ENCODE measurements around the gene VSTM2B.

DNA sequence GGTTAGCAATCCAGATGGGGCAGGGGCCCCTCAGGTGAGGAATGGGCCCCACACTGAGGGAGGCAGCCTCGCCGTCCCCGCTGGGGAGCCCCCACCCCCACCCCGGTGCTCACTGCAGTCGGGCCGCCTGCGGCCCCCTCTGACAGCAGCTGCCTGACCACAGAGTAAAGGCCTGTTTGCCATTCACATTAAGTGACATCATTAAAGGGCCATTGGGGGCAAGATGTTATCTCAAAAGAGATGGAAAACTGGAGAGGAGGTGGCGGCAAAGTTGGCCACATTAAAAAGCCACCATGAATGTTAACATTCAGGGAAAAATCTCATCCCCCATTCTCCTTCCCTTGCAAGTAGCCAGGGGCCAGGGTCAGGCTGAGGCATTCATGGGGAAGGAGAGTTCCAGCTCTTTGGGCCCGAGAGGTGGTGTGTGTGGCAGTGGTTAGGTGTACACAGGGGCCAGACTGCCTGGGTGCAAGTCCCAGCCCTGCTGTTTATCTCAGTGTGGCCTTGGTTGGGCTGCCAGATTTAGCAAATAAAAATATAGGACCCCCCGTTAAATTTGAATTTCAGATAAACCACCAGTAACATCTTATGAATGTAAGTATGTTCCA, 20.9 kb downstream of the VSTM2B start:
- TF ChIP-seq, protein P1, sequence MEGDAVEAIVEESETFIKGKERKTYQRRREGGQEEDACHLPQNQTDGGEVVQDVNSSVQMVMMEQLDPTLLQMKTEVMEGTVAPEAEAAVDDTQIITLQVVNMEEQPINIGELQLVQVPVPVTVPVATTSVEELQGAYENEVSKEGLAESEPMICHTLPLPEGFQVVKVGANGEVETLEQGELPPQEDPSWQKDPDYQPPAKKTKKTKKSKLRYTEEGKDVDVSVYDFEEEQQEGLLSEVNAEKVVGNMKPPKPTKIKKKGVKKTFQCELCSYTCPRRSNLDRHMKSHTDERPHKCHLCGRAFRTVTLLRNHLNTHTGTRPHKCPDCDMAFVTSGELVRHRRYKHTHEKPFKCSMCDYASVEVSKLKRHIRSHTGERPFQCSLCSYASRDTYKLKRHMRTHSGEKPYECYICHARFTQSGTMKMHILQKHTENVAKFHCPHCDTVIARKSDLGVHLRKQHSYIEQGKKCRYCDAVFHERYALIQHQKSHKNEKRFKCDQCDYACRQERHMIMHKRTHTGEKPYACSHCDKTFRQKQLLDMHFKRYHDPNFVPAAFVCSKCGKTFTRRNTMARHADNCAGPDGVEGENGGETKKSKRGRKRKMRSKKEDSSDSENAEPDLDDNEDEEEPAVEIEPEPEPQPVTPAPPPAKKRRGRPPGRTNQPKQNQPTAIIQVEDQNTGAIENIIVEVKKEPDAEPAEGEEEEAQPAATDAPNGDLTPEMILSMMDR (conservative IDR thresholded peaks at IDR 0.05; ENCODE audit: low read length): no peak
- no peak for TF ChIP-seq EZH2phosphoT487 (IDR thresholded peaks at IDR 0.05; ENCODE audit: borderline replicate concordance, low read depth, low read length)

All from OCI-LY7 (cell line).